Measurements from ENCODE around the gene ITPRID2. TPM values are rescaled to one million over a fixed set of nuclear protein-coding genes. Genes with fewer than 3 reads are reported as not detected.
A peak's percentile ranks its signal among the peaks of the same experiment; 100 is the strongest.
"Not testable (repeated sequence)": the region's sequence is repeated elsewhere in the genome, so short reads cannot be mapped to it uniquely, and the experiment has no call there.

Gene ITPRID2
- total and polyA plus RNA-seq, 7 donors, result 31.6 to 73.3 (median 56.4) TPM

DNA sequence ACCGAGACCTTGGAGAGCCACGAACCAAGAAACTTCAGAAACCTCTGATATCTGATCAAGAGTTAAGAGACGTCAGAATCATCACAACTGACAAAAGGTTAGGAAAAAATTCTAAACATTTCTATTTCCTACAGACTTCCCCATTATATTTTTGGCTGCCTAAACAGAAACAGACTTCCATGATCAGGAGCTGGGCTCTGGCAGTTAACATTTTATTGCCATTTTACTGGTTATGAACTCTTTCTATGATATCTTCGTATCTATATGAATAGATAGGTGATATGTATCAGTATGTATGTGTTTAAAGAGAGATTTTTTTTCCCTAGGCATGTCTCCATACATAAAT is 63.0 kb downstream of the ITPRID2 start:
- 23% methylated on average over 4 of the region's 4 CpGs for whole genome bisulfite sequencing, 3 donors
- no peaks in the 10 kb centered on the region for H3K27me3 ChIP-seq (ENCODE audit: insufficient read depth in 3 of 3, low read length in 2 of 3)
- H3K27ac ChIP-seq, result no peak overlapping the region
- H3K4me3 ChIP-seq, result peak overlapping the region; percentile 13
- intact Hi-C loops (cut with DNase I), result loop anchor here (2.0 to 10.0 kb wide), 2 partner anchors 210 to 212 kb away; no protein-coding TSS in a partner anchor
- no peaks in the 10 kb centered on the region for H3K36me3 ChIP-seq (ENCODE audit: insufficient read depth in 1 of 2, low read depth in 1 of 2)
- TF ChIP-seq, protein P1, sequence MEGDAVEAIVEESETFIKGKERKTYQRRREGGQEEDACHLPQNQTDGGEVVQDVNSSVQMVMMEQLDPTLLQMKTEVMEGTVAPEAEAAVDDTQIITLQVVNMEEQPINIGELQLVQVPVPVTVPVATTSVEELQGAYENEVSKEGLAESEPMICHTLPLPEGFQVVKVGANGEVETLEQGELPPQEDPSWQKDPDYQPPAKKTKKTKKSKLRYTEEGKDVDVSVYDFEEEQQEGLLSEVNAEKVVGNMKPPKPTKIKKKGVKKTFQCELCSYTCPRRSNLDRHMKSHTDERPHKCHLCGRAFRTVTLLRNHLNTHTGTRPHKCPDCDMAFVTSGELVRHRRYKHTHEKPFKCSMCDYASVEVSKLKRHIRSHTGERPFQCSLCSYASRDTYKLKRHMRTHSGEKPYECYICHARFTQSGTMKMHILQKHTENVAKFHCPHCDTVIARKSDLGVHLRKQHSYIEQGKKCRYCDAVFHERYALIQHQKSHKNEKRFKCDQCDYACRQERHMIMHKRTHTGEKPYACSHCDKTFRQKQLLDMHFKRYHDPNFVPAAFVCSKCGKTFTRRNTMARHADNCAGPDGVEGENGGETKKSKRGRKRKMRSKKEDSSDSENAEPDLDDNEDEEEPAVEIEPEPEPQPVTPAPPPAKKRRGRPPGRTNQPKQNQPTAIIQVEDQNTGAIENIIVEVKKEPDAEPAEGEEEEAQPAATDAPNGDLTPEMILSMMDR (IDR thresholded peaks at IDR 0.05), result no peak
- no peaks in the 10 kb centered on the region for H3K9me3 ChIP-seq
- no peak for ATAC-seq
- no peak for DNase-seq
- H3K4me1 ChIP-seq, result no peaks in the 10 kb centered on the region

DNA sequence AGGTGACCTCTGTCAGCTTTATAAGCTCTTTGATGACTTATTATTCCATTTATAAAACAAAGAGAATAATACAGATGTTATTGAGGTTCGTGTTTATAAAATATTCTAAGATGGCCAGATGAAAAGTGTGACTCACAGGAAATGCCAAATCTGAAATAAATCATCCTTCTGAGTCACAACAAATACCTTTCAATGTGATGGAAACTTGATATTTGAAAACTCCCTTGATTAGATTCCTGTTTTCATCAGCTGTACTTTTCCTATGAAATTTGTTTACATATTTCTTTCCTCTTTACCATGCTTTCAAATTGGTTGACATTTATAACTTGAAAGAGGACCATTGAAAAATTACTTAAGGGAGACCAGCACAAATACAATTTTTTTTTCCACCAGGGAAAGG is 63.5 kb downstream of the ITPRID2 start:
- H3K27me3 ChIP-seq (ENCODE audit: insufficient read depth in 3 of 3, low read length in 2 of 3), result no peaks in the 10 kb centered on the region
- H3K27ac ChIP-seq, result no peak overlapping the region
- WGBS, 3 donors, result 5 to 11% (median 10%) methylated on average over 1 of the region's 1 CpG
- TF ChIP-seq, protein P1 (IDR thresholded peaks at IDR 0.05), result no peak
- H3K9me3 ChIP-seq, result no peaks in the 10 kb centered on the region
- no peak overlapping the region for H3K4me3 ChIP-seq
- no peaks in the 10 kb centered on the region for H3K4me1 ChIP-seq
- DNase-seq, result no peak
- no peak for ATAC-seq
- no peaks in the 10 kb centered on the region for H3K36me3 ChIP-seq (ENCODE audit: insufficient read depth in 1 of 2, low read depth in 1 of 2)
- intact Hi-C loops (cut with DNase I), result loop anchor here (2.0 to 10.0 kb wide), 2 partner anchors 210 to 212 kb away; no protein-coding TSS in a partner anchor

DNA sequence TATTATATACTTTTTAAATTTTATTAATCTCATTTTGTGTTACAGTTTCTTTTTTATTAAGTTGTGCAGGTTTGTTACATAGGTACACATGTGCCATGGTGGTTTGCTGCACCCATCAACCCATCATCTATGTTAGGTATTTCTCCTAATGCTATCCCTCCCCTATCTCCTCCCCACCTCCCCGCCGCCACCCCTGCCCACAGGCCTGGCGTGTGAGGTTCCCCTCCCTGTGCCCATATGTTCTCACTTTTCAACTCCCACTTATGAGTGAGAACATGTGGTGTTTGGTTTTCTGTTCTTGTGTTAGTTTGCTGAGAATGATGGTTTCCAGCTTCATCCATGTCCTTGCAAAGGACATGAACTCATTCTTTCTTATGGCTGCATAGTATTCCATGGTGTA is 64.3 kb downstream of the ITPRID2 start:
- 94 to 98% (median 96%) methylated on average over 3 of the region's 3 CpGs for WGBS, 3 donors
- H3K36me3 ChIP-seq (ENCODE audit: insufficient read depth in 1 of 2, low read depth in 1 of 2); H3K4me1 ChIP-seq; H3K27me3 ChIP-seq (ENCODE audit: insufficient read depth in 3 of 3, low read length in 2 of 3); H3K4me3 ChIP-seq; DNase-seq; H3K9me3 ChIP-seq; H3K27ac ChIP-seq; ATAC-seq: not testable (repeated sequence)
- intact Hi-C loops (cut with DNase I), result loop anchor here (2.0 to 10.0 kb wide), 2 partner anchors 211 to 213 kb away; no protein-coding TSS in a partner anchor

DNA sequence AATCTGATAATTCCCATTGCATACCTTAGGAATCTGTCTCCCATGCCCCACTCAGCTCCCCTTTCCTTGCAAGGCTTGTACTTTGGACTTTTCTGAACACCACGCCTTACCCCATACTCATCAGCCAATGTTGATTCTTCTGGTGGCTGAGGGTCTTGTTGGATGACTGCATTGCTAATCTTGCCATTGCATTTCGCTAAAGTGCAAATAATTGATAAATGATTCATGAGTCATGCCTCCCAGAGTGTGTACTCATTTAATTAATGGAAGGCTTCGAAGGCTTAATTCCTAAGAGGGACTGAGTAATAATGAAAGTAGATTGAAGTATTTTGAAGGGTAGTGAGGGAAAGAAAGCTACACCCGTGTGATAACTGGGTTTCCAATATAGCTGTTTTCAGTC is 66.1 kb downstream of the ITPRID2 start:
- TF ChIP-seq, protein P1 (IDR thresholded peaks at IDR 0.05), result no peak
- 81 to 87% (median 85%) methylated on average over 4 of the region's 4 CpGs for WGBS, 3 donors
- H3K27me3 ChIP-seq (ENCODE audit: insufficient read depth in 3 of 3, low read length in 2 of 3), result no peaks in the 10 kb centered on the region
- ATAC-seq (no peak), DNase-seq (no peak)
- H3K36me3 ChIP-seq (ENCODE audit: insufficient read depth in 1 of 2, low read depth in 1 of 2), result no peaks in the 10 kb centered on the region
- no peak overlapping the region for H3K27ac ChIP-seq
- no peaks in the 10 kb centered on the region for H3K9me3 ChIP-seq
- no peaks in the 10 kb centered on the region for H3K4me1 ChIP-seq
- no peak overlapping the region for H3K4me3 ChIP-seq
- intact Hi-C loops (cut with DNase I), result loop anchor here in 1 of 2 donors (10.0 kb wide), 1 partner anchor 213 kb away; no protein-coding TSS in a partner anchor

DNA sequence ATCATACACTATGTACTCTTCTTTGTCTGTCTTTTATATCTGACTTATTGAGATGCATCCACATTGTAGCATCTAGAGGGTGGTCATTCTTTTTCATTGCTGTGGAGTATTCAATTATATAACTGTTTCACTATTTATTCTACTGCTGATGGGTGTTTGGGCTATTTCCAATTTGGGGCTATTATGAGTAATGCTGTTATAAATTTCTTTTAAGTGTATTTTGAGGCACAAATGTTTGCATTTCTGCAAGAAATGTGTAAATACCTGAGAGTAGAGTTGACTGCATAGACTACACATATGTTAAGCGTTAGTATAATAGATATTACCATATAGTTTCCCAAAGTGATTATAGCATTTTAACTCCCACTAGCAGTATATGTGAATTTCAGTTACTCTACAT is 67.2 kb downstream of the ITPRID2 start:
- Histone ChIP-seq H3K36me3 (ENCODE audit: insufficient read depth in 1 of 2, low read depth in 1 of 2) (no peaks in the 10 kb centered on the region), H3K4me3 (no peak overlapping the region), H3K27ac (no peak overlapping the region), H3K4me1 (no peaks in the 10 kb centered on the region), H3K27me3 (ENCODE audit: insufficient read depth in 3 of 3, low read length in 2 of 3) (no peaks in the 10 kb centered on the region), H3K9me3 (no peaks in the 10 kb centered on the region)
- WGBS, 3 donors, result 97 to 98% (median 98%) methylated on average over 1 of the region's 1 CpG
- ATAC-seq (no peak), DNase-seq (no peak)
- TF ChIP-seq, protein P1 (IDR thresholded peaks at IDR 0.05), result no peak
- intact Hi-C loops (cut with DNase I), result loop anchor here in 1 of 2 donors (10.0 kb wide), 1 partner anchor 214 kb away; no protein-coding TSS in a partner anchor
